KOPT-K1 (cell line): ENCODE measurements around the gene SUPT7L.
"Not testable (repeated sequence)": the region's sequence is repeated elsewhere in the genome, so short reads cannot be mapped to it uniquely, and the experiment has no call there.

Experiments
- H3K27ac ChIP-seq: fragments of 200-600 bp; sonication (generic); 2 replicates; pipeline ENCODE4 v1.5.1; 2016; ENCODE audit warnings: antibody characterized with exemption, mild to moderate bottlenecking, low read depth, low read length; ENCODE audit not compliant: poor library complexity, severe bottlenecking
- H3K36me3 ChIP-seq: fragments of 200-600 bp; sonication (generic); 2 replicates; pipeline ENCODE4 v1.5.1; 2017; ENCODE audit warnings: antibody characterized with exemption, mild to moderate bottlenecking, low read length, moderate library complexity; ENCODE audit not compliant: insufficient read depth
- H3K9me3 ChIP-seq: fragments of 200-600 bp; sonication (generic); 2 replicates; pipeline ENCODE4 v1.5.1; 2017; ENCODE audit warnings: antibody characterized with exemption, low read length, mild to moderate bottlenecking; ENCODE audit not compliant: insufficient read depth, poor library complexity, severe bottlenecking

SUPT7L gene

DNA sequence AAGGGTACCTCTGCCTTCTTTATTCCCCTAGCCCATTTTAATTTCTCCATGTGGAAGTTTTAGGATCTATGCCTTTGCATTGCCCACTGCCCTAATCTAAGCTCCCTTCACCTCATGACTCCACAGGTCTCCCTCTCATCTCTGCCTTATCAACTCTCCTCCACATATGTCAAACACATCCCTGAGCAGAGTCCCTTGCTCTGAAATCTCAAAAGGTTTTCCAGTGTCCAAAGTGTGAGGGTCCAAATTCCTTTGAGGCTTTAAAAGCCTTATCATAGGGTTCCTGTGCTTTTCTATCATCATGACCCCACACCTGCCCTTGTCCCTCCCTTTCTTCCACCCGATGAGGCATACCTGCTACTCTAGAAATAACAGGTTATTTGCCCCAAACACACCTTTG is 38.9 kb upstream of the SUPT7L start:
- H3K36me3 ChIP-seq = no peaks in the 10 kb centered on the region
- H3K27ac ChIP-seq = no peak overlapping the region

GRCh38 chr2:27701676-27702075 is 38.3 kb upstream of the SUPT7L start:
- 0 out of 2 replicates have a peak, but pooled peaks cover under 1% of the 10 kb centered on the region for H3K36me3 ChIP-seq
- no peaks in the 10 kb centered on the region for H3K9me3 ChIP-seq
- H3K27ac ChIP-seq = no peak overlapping the region

More for the DNA sequence above, 38.9 kb upstream of the SUPT7L start:
- no peaks in the 10 kb centered on the region for H3K9me3 ChIP-seq

DNA sequence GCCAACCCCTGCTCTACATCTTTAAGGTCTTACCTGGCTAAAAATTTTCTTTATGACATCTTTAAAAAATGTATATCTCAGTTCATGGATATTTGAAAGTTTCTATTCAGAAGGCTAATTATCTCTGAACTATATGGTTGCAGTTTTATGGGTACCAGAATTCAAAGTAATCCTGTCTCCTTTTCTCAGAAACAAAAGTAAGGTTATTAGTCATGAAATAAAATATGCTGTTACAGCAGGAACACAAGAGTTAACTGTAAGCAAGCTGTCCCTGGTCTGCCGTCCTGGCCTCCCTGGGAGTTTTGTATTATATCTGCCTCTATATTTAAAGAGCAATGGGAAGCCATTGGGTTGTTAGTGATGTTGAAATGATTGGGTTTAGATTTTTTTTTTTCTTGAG is 34.2 kb upstream of the SUPT7L start:
- H3K27ac ChIP-seq = no peak overlapping the region
- no peaks in the 10 kb centered on the region for H3K9me3 ChIP-seq
- H3K36me3 ChIP-seq = peaks cover 18% of the 10 kb centered on the region

DNA sequence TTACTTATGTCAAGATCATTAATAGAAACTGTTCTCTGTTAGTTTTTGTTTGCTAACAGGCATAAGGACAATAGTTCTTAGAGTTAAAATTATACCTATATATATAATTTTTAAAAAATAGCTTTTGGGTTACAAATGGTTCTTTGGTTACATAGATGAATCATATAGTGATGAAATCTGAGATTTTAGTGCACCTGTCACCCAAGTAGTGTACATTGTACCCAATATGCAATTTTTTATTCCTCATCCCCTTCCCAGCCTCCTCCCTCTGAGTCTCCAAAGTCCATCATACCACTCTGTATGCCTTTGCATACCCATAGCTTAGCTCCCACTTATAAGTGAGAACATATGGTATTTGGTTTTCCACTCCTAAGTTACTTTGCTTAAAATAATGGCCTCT is 26.6 kb upstream of the SUPT7L start:
- Histone ChIP-seq H3K9me3 (no peaks in the 10 kb centered on the region), H3K36me3 (peaks cover 46% of the 10 kb centered on the region), H3K27ac (no peak overlapping the region)

GRCh38 chr2:27689424-27689823 is 26.0 kb upstream of the SUPT7L start:
- no peak overlapping the region for H3K27ac ChIP-seq
- H3K36me3 ChIP-seq = peaks cover 44% of the 10 kb centered on the region
- H3K9me3 ChIP-seq = no peaks in the 10 kb centered on the region

DNA sequence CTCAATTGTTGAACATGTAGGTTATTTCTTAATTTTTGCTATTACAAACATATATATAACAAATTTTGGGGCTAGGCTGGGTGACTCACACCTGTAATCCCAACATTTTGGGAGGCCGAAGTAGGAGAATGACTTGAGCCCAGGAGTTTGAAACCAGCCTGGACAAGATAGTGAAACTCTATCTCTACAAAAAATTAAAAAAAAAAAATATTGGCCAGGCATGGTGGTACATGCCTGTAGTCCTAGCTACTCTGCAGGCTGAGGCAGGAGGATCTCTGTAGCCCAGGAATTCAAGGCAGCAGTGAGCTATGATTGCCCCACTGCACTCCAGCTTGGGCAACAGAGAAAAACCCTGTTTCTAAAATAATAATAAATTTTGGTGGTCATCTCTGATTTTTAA is 23.8 kb upstream of the SUPT7L start:
- peaks cover 60% of the 10 kb centered on the region for H3K36me3 ChIP-seq
- no peaks in the 10 kb centered on the region for H3K9me3 ChIP-seq
- H3K27ac ChIP-seq = no peak overlapping the region

DNA sequence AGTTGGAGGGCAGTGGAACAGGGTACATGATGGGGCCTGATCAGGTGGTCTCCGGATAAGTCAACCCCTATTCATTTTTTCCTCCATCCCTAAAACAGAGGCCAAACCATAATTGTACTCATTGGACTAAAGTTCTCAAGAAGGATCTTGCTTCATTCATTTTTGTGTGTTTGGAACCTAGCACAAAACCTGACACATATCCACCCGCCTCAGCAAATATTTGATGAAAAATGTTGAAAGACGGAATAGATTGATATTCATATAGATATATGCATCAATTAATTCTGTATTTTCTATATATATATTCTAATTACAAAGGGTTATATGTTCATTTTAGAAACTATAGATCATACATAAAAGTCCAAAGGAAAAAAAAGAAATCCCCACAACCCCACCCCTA is 22.2 kb upstream of the SUPT7L start:
- Histone ChIP-seq H3K27ac (peak overlapping the region; percentile 60), H3K36me3 (peaks cover 76% of the 10 kb centered on the region), H3K9me3 (no peaks in the 10 kb centered on the region)

DNA sequence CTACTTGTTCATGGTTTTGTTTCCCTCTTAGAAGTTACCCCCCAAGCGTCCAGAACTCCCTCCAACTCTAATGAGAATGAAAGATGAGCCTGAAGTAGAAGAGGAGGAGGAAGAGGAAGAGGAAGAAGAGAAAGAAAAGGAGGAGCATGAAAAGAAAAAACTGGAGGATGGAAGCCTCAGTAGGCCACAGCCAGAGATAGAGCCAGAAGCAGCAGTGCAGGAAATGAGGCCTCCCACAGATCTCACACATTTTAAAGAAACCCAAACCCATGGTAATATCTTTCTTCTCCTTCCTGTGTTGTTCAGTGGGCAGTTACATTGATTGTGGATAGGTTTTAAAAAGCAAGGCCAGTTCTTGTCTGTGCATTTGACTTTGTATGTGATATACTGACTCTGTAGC is 21.6 kb upstream of the SUPT7L start:
- not testable (repeated sequence) for H3K9me3 ChIP-seq
- peak overlapping the region; percentile 60 for H3K27ac ChIP-seq

DNA sequence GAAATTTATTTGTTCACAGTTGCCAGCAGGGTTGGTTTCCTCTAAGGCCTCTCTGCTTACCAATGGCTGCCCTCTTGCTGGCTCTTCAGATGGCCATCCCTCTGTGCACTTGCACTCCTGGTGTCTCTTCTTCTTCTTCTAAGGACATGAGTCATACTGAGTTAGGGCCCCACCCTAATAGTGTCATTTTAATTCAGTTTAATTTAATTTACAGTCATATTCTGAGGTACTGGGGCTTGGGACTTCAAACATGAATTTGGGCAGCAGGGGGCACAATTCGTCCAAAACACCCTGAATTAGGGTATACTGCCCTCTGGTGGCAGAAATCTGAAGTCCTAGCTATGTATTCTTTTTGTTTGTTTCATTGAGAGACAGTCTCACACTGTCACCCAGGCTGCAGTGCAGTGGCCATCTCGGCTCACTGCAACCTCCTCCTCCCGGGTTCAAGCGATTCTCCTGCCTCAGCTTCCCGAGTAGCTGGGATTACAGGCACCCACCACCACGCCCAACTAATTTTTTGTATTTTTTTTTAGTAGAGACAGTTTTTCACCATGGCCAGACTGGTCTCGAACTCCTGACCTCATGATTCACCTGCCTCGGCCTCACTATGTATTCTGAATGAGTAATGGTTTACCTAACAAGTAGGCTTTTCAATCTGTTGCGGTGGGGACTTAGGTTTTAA is 20.1 kb upstream of the SUPT7L start:
- Histone ChIP-seq H3K27ac (no peak overlapping the region), H3K9me3 (no peaks in the 10 kb centered on the region), H3K36me3 (peaks cover 82% of the 10 kb centered on the region)

More for the DNA sequence above, 21.6 kb upstream of the SUPT7L start:
- peaks cover 82% of the 10 kb centered on the region for H3K36me3 ChIP-seq

DNA sequence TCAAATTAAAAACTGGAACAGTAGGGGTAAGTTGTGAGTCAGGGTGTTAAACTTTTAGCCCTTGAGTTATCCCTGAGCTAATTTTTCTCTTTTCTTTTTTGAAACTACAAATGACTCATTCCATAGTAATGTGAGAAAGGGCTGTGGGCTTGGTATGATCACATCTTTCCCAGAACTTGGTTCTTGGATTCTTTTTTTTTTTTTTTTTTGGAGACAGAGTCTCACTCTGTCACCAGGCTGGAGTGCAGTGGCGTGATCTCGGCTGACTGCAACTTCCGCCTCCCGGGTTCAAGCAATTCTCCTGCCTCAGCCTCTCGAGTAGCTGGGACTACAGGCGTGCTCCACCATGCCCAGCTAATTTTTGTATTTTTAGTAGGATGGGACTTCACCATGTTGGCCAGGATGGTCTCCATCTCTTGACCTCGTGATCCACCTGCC is 18.9 kb upstream of the SUPT7L start:
- not testable (repeated sequence) for H3K9me3 ChIP-seq, H3K27ac ChIP-seq
- H3K36me3 ChIP-seq = peaks cover 82% of the 10 kb centered on the region

- H3K9me3 ChIP-seq = no peaks in the 10 kb centered on the region
- H3K36me3 ChIP-seq = peaks cover 84% of the 10 kb centered on the region
- H3K27ac ChIP-seq = no peak overlapping the region
These were observed 18.4 kb upstream of the SUPT7L start for GRCh38 chr2:27681841-27682240.

- peaks cover 85% of the 10 kb centered on the region for H3K36me3 ChIP-seq
- H3K9me3 ChIP-seq = no peaks in the 10 kb centered on the region
- no peak overlapping the region for H3K27ac ChIP-seq
These were observed 17.2 kb upstream of the SUPT7L start for GRCh38 chr2:27680571-27680970.

GRCh38 chr2:27672723-27673486 is 9.5 kb upstream of the SUPT7L start:
- Histone ChIP-seq H3K36me3 (peaks cover 78% of the 10 kb centered on the region), H3K27ac (no peak overlapping the region), H3K9me3 (no peaks in the 10 kb centered on the region)

- H3K36me3 ChIP-seq = peaks cover 70% of the 10 kb centered on the region
- H3K27ac ChIP-seq = no peak overlapping the region
- H3K9me3 ChIP-seq = no peaks in the 10 kb centered on the region
These were observed 7.8 kb upstream of the SUPT7L start for GRCh38 chr2:27671235-27671634.

- Histone ChIP-seq H3K9me3 (no peaks in the 10 kb centered on the region), H3K36me3 (peaks cover 38% of the 10 kb centered on the region), H3K27ac (no peak overlapping the region)
These were observed 4.0 kb upstream of the SUPT7L start for GRCh38 chr2:27667446-27667845.
